ENCODE data around the gene TMEM132A. TPM values are rescaled to one million over a fixed set of nuclear protein-coding genes. Genes with fewer than 3 reads are reported as not detected.
A peak's percentile ranks its signal among the peaks of the same experiment; 100 is the strongest.

The TMEM132A gene
- total and polyA plus RNA-seq, 9 of the 15 experiments (the other 6 are each of a cell fraction or from before 2014, with no cell fraction given): 0.04 to 1.1 (median 0.18) TPM; not detected in 4

GRCh38 chr11:60924906-60925853, 920 bp downstream of the TMEM132A start:
- H3K9me3 ChIP-seq (replicated peaks; ENCODE audit: control insufficient read depth, insufficient read depth, low read depth, low read length): no peaks in the 10 kb centered on the region
- H3K4me3 ChIP-seq: no peak overlapping the region
- ATAC-seq (no peak), DNase-seq (ENCODE audit: extremely low read depth in 1 of 4, low spot score in 3 of 4) (no peak), FAIRE-seq (no peak)
- WGBS (ENCODE audit: insufficient coverage, low coverage, missing lambda C conversion rate): 7% methylated on average over 33 of the region's 35 CpGs
- peak overlapping the region in 1 of 2 experiments; percentile 62; a peak in 2 of 4 replicates for H3K9ac ChIP-seq (ENCODE audit: insufficient read depth in 1 of 2, low read depth in 2 of 2, low read length in 2 of 2)
- H3K4me2 ChIP-seq (ENCODE audit: insufficient read depth, low read length): no peak overlapping the region
- in situ Hi-C loops (cut with MboI): no loop called here
- peaks cover 43 to 57% of the 10 kb centered on the region in 2 experiments for H3K27me3 ChIP-seq (ENCODE audit: control insufficient read depth in 2 of 2, insufficient read depth in 2 of 2, low read length in 2 of 2)
- TF ChIP-seq PKNOX1 (IDR thresholded peaks at IDR 0.05) (peak; percentile 55), LEF1 (IDR thresholded peaks at IDR 0.05) (no peak)
- no peaks in the 10 kb centered on the region for H3K79me2 ChIP-seq (ENCODE audit: control insufficient read depth, insufficient read depth, low read length)
- peaks cover 0 to 22% of the 10 kb centered on the region in 2 experiments; a peak in 3 of 5 replicates for H3K4me1 ChIP-seq (replicated peaks in 1 of 2; ENCODE audit: control insufficient read depth in 2 of 2, insufficient read depth in 2 of 2, low read length in 2 of 2)
- 0 out of 2 replicates have a peak, but pooled peaks cover 6% of the 10 kb centered on the region for H4K20me1 ChIP-seq (replicated peaks; ENCODE audit: control insufficient read depth, insufficient read depth, low read length)
- peaks cover 30% of the 10 kb centered on the region for H3K36me3 ChIP-seq (ENCODE audit: control insufficient read depth, insufficient read depth, low read length)
- ChIA-PET POLR2A (no interaction called here), CTCF (ENCODE audit: low intra/inter-chr PET ratio) (no interaction called here)
- no peak overlapping the region for H2AFZ ChIP-seq (ENCODE audit: low read depth, low read length)
- BruUV-seq (replicated peaks): no TSS peak
- intact Hi-C loops (cut with micrococcal nuclease): no loop called here
- H3K27ac ChIP-seq (ENCODE audit: extremely low read depth, low read depth, low read length): no peak overlapping the region
- no peaks in the 10 kb centered on the region for H3K9me1 ChIP-seq (ENCODE audit: control insufficient read depth, insufficient read depth, low read length)

GRCh38 chr11:60925868-60926267, 1.6 kb downstream of the TMEM132A start:
- no peaks in the 10 kb centered on the region for H3K9me3 ChIP-seq (replicated peaks; ENCODE audit: control insufficient read depth, insufficient read depth, low read depth, low read length)
- intact Hi-C loops (cut with micrococcal nuclease): no loop called here
- DNase-seq (ENCODE audit: extremely low read depth in 1 of 4, low spot score in 3 of 4) (no peak), FAIRE-seq (no peak), ATAC-seq (no peak)
- H3K27ac ChIP-seq (ENCODE audit: extremely low read depth, low read depth, low read length): no peak overlapping the region
- in situ Hi-C loops (cut with MboI): no loop called here
- no peak overlapping the region for H3K4me2 ChIP-seq (ENCODE audit: insufficient read depth, low read length)
- no TSS peak for BruUV-seq (replicated peaks)
- TF ChIP-seq ZNF444 (CRISPR knock-in tag; IDR thresholded peaks at IDR 0.05) (no peak), CBX3 (IDR thresholded peaks at IDR 0.05; ENCODE audit: borderline replicate concordance in 1 of 2, low read length in 2 of 2) (no peak), ZKSCAN3 (CRISPR knock-in tag; IDR thresholded peaks at IDR 0.05) (no peak), RUNX1 (IDR thresholded peaks at IDR 0.05; ENCODE audit: low read depth) (no peak), LEF1 (IDR thresholded peaks at IDR 0.05) (no peak), ZNF324 (CRISPR knock-in tag; IDR thresholded peaks at IDR 0.05) (no peak)
- no peak overlapping the region for H3K4me3 ChIP-seq
- no peak overlapping the region for H2AFZ ChIP-seq (ENCODE audit: low read depth, low read length)
- H3K27me3 ChIP-seq (ENCODE audit: control insufficient read depth in 2 of 2, insufficient read depth in 2 of 2, low read length in 2 of 2): peaks cover 47 to 64% of the 10 kb centered on the region in 2 experiments
- no peaks in the 10 kb centered on the region for H3K79me2 ChIP-seq (ENCODE audit: control insufficient read depth, insufficient read depth, low read length)
- CTCF ChIA-PET (ENCODE audit: low intra/inter-chr PET ratio): no interaction called here
- 2% methylated on average over 4 of the region's 6 CpGs for WGBS (ENCODE audit: insufficient coverage, low coverage, missing lambda C conversion rate)
- H4K20me1 ChIP-seq (replicated peaks; ENCODE audit: control insufficient read depth, insufficient read depth, low read length): 0 out of 2 replicates have a peak, but pooled peaks cover 10% of the 10 kb centered on the region
- peaks cover 0 to 22% of the 10 kb centered on the region in 2 experiments; a peak in 3 of 5 replicates for H3K4me1 ChIP-seq (replicated peaks in 1 of 2; ENCODE audit: control insufficient read depth in 2 of 2, insufficient read depth in 2 of 2, low read length in 2 of 2)
- H3K36me3 ChIP-seq (ENCODE audit: control insufficient read depth, insufficient read depth, low read length): peaks cover 23% of the 10 kb centered on the region; the same call in 2 of the 3 replicates
- POLR2A ChIA-PET: interaction anchor here (1.3 to 1.9 kb wide), 3 partner anchors 10 to 214 kb away, joined by 3 to 7 read pairs (median 3); partner anchors contain the start of gene TMEM109
- H3K9me1 ChIP-seq (ENCODE audit: control insufficient read depth, insufficient read depth, low read length): no peaks in the 10 kb centered on the region
- no peak overlapping the region for H3K9ac ChIP-seq (ENCODE audit: insufficient read depth in 1 of 2, low read depth in 2 of 2, low read length in 2 of 2)
